Osteocyte (in vitro differentiated cells): Measurements from ENCODE around the gene PIGU. TPM values are rescaled to one million over a fixed set of nuclear protein-coding genes. Genes with fewer than 3 reads are reported as not detected.
A peak's percentile ranks its signal among the peaks of the same experiment; 100 is the strongest.

Source experiments
- DNase-seq: peaks from one replicate; pipeline ENCODE4 v3.0.0; 2021; ENCODE audit warnings: mixed read lengths; ENCODE audit not compliant: unreplicated experiment; ENCODE audit errors: extremely low spot score
- H3K27ac Mint-ChIP-seq: one replicate; pipeline ENCODE4 v1.8.0; 2021; ENCODE audit warnings: mild to moderate bottlenecking, mixed read lengths; ENCODE audit not compliant: unreplicated experiment
- H3K27me3 Mint-ChIP-seq: one replicate; pipeline ENCODE4 v1.8.0; 2021; ENCODE audit warnings: mixed read lengths; ENCODE audit not compliant: unreplicated experiment
- H3K36me3 Mint-ChIP-seq: one replicate; pipeline ENCODE4 v1.8.0; 2021; ENCODE audit warnings: mixed read lengths; ENCODE audit not compliant: unreplicated experiment
- H3K4me1 Mint-ChIP-seq: one replicate; pipeline ENCODE4 v1.8.0; 2021; ENCODE audit warnings: mixed read lengths; ENCODE audit not compliant: unreplicated experiment
- H3K4me3 Mint-ChIP-seq: one replicate; pipeline ENCODE4 v1.8.0; 2021; ENCODE audit warnings: mild to moderate bottlenecking, moderate library complexity, mixed read lengths; ENCODE audit not compliant: unreplicated experiment
- H3K9me3 Mint-ChIP-seq: one replicate; pipeline ENCODE4 v1.8.0; 2021; ENCODE audit warnings: mixed read lengths; ENCODE audit not compliant: unreplicated experiment
- CTCF ChIP-seq: fragments of 200-600 bp; sonication (generic); IDR thresholded peaks from 2 replicates; pipeline ENCODE4 v1.5.0; 2021; ENCODE audit warnings: antibody characterized with exemption, mild to moderate bottlenecking, moderate library complexity
- total RNA-seq: library from RNA; stranded (reverse); gene quantifications from 2 replicates; pipeline ENCODE4 v1.2.1, GENCODE V29; 2021

PIGU gene
- total RNA-seq, 1 donor from 2014 or later = 15.5 TPM

DNA sequence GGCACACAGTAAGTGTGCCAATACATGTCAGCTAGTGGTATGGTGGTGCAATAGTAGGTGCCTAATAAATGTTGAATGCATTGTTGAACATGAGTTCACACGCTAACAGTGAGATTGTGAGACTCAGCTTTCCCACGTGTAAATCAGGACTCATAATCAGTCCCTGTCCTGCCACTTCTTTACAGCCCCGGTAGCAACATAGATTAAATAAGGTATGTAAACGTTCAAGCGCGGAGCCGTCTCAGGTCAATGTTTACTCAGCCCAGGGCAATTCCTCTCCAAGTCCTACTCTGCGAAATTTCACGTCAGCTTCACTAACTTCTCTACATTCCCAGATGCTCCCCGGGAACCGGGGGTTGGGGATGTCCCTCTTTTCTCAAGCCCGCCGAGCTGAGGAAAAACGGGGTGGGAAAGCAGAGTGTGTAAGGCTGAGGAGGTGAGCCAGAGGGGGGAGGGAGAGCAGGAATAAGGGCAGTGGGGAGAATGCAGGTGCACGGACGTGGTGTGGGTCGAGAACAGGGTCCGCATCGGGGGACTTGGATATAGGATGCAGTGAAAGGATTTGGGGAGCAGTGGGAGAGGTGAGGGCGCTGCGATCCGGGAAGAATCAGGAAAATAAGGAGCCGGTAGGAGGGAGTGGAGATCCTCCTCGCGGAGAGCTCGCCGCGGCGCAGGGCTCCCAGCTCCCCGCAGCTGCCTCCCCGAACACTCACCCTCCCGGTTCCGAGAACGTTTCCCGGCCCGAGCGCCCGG, 26.7 kb upstream of the PIGU start:
- H3K4me3 Mint-ChIP-seq = peak overlapping the region; percentile 97
- TF ChIP-seq CTCF = peak; percentile 12
- peak overlapping the region; percentile 94 for H3K27ac Mint-ChIP-seq
- no peaks in the 10 kb centered on the region for H3K36me3 Mint-ChIP-seq
- no peaks in the 10 kb centered on the region for H3K9me3 Mint-ChIP-seq
- H3K4me1 Mint-ChIP-seq = peaks cover 36% of the 10 kb centered on the region
- DNase-seq = no peak
- no peaks in the 10 kb centered on the region for H3K27me3 Mint-ChIP-seq

DNA sequence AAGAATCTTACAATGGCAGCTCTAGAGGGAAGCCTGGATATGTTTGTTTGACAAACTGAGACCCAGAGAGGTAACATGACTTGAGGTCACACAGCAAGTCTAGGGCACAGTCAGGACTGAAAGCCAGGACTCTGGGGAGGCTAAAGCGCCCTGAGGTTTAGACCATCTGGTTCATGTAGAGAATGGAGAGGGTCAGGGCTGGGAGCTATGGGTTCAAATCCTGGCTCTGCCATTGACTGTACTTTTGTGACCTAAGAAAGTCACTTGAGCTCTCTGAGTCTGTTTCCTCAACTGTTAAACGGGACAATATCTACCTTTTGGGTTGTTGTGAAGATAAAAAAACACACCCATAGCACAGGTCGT, 26.1 kb upstream of the PIGU start:
- peak overlapping the region; percentile 97 for H3K4me3 Mint-ChIP-seq
- TF ChIP-seq CTCF = no peak
- H3K4me1 Mint-ChIP-seq = peaks cover 31% of the 10 kb centered on the region
- peak overlapping the region; percentile 94 for H3K27ac Mint-ChIP-seq
- no peaks in the 10 kb centered on the region for H3K9me3 Mint-ChIP-seq
- H3K36me3 Mint-ChIP-seq = no peaks in the 10 kb centered on the region
- no peak for DNase-seq
- no peaks in the 10 kb centered on the region for H3K27me3 Mint-ChIP-seq

DNA sequence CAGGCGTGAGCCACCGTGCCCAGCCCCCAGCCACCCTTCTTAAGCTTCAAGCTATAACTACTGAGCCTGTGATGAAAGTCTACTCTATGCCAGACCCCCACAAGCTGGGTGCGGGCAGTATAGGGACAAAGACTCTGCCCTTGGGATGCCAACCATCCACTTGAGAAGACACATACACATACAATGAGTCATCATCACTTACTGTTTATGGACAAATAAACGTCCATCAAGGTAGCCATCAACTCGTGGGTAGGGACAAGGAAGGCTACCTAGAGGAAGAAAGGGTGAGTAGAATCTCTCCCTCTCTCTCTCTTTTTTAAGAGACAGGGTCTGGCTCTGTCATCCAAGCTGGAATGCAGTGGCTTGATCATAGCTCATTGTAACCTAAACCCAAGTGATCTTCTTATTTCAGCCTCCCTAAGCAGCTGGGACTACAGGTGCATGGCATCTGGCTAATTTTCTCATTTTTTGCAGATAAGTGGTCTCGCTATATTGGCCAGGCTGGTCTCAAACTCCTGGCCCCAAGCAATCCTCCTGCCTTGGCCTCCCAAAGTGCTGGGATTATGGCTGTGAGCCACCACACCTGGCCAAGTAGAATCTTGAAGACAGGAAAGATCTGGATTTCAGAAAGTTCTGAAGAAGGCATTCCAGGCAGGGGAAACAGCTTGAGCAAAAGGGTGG, 24.7 kb upstream of the PIGU start:
- Mint-ChIP-seq H3K9me3 (no peaks in the 10 kb centered on the region), H3K27ac (no peak overlapping the region), H3K36me3 (no peaks in the 10 kb centered on the region), H3K4me1 (peaks cover 28% of the 10 kb centered on the region), H3K27me3 (no peaks in the 10 kb centered on the region), H3K4me3 (peak overlapping the region; percentile 23)
- no peak for DNase-seq
- TF ChIP-seq CTCF = no peak

- H3K4me1 Mint-ChIP-seq = no peaks in the 10 kb centered on the region
- no peak overlapping the region for H3K4me3 Mint-ChIP-seq
- TF ChIP-seq CTCF = no peak
- no peak overlapping the region for H3K27ac Mint-ChIP-seq
- no peaks in the 10 kb centered on the region for H3K36me3 Mint-ChIP-seq
- DNase-seq = no peak
- no peaks in the 10 kb centered on the region for H3K9me3 Mint-ChIP-seq
- peaks cover 6% of the 10 kb centered on the region for H3K27me3 Mint-ChIP-seq
These were observed 16.5 kb upstream of the PIGU start for GRCh38 chr20:34693414-34693813.

DNA sequence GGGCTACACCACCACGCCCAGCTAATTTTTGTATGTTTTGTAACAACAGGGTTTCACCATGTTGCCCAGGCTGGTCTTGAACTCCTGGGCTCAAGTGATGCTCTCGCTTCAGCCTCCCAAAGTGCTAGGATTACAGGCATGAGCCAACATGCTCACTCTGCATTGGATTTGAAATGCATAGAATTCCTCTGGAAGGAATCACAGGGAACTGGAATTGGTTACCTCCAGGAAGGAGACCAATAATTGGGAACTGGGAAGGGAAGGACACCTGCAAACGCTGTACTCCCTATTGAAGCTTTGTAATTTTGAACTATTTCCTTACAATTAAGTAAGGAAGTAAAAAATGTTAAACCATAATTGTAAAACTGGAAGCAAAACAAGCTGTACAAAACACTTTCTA, 14.9 kb upstream of the PIGU start:
- Mint-ChIP-seq H3K36me3 (no peaks in the 10 kb centered on the region), H3K4me3 (no peak overlapping the region), H3K9me3 (no peaks in the 10 kb centered on the region), H3K27ac (no peak overlapping the region), H3K4me1 (no peaks in the 10 kb centered on the region), H3K27me3 (peaks cover 6% of the 10 kb centered on the region)
- no peak for TF ChIP-seq CTCF
- no peak for DNase-seq
